ENCODE results near the gene MRGPRG. TPM values are rescaled to one million over a fixed set of nuclear protein-coding genes. Genes with fewer than 3 reads are reported as not detected.

The MRGPRG gene
- total and polyA plus RNA-seq, 2 of the 8 experiments (the other 6 are each of a cell fraction or from before 2014, with no cell fraction given): not detected

- TF ChIP-seq, protein P1, sequence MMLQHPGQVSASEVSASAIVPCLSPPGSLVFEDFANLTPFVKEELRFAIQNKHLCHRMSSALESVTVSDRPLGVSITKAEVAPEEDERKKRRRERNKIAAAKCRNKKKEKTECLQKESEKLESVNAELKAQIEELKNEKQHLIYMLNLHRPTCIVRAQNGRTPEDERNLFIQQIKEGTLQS (IDR thresholded peaks at IDR 0.05; ENCODE audit: insufficient read depth, low read depth, low read length): no peak
- TF ChIP-seq TBP (IDR thresholded peaks at IDR 0.05; ENCODE audit: low read depth, low read length): no peak
Measured at GRCh38 chr11:3170044-3170755, 48.4 kb downstream of the MRGPRG start (continued).
